ENCODE results near the gene CHD2. TPM values are rescaled to one million over a fixed set of nuclear protein-coding genes. Genes with fewer than 3 reads are reported as not detected.

Gene CHD2
- total RNA-seq, 2 donors from 2014 or later: 31.1 to 37.9 TPM

DNA sequence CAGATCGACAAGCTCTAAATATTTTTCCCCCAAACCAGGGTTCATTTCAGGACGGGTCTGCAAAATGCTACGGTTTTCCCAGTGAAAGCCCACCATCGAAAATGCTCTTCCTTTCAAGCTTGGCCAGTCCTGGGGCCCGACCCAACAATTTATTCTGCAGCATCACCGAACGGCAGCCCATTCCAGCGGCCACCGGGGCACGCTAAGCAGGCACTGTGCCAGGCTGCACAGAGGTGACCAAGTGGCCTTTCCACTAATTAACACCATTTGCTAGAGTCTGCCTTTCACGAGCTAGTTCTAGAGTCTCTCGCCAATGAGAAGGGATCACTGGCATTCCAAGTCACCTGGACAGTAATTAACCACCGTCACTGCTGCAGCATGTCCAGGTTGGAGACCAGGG is 174.5 kb downstream of the CHD2 start:
- no peak for DNase-seq (ENCODE audit: low spot score)
- H3K27ac ChIP-seq: no peak overlapping the region
- no peaks in the 10 kb centered on the region for H3K27me3 ChIP-seq
- no peaks in the 10 kb centered on the region for H3K36me3 ChIP-seq
- no peak overlapping the region for H3K4me3 ChIP-seq
- TF ChIP-seq, protein P1, sequence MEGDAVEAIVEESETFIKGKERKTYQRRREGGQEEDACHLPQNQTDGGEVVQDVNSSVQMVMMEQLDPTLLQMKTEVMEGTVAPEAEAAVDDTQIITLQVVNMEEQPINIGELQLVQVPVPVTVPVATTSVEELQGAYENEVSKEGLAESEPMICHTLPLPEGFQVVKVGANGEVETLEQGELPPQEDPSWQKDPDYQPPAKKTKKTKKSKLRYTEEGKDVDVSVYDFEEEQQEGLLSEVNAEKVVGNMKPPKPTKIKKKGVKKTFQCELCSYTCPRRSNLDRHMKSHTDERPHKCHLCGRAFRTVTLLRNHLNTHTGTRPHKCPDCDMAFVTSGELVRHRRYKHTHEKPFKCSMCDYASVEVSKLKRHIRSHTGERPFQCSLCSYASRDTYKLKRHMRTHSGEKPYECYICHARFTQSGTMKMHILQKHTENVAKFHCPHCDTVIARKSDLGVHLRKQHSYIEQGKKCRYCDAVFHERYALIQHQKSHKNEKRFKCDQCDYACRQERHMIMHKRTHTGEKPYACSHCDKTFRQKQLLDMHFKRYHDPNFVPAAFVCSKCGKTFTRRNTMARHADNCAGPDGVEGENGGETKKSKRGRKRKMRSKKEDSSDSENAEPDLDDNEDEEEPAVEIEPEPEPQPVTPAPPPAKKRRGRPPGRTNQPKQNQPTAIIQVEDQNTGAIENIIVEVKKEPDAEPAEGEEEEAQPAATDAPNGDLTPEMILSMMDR (IDR thresholded peaks at IDR 0.05): no peak
- H3K4me1 ChIP-seq: peaks cover 0 to 28% of the 10 kb centered on the region in 2 donors
- H3K9me3 ChIP-seq: no peaks in the 10 kb centered on the region

DNA sequence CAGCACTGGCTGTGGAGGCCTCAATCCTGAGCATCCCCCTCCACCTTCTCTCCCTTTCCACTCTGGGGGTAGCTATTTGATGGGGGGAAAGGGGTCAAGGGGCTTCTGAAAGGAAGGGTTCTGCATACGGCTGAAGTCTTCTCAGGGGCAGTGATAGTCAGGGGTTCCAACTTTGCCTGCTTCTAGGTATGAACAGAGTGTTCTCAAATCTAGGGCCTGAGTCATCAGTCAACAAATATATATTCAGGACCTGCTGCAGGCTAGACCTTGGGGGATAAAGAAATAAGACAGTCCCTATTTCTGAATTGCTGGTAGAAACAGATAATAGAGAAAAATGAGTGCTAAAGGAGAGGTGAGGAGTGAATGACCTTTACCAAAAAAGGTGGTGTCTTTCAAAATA is 176.1 kb downstream of the CHD2 start:
- no peaks in the 10 kb centered on the region for H3K27me3 ChIP-seq
- DNase-seq (ENCODE audit: low spot score): no peak
- H3K36me3 ChIP-seq: no peaks in the 10 kb centered on the region
- TF ChIP-seq, protein P1 (IDR thresholded peaks at IDR 0.05): no peak
- peaks cover 0 to 19% of the 10 kb centered on the region in 2 donors for H3K4me1 ChIP-seq
- no peak overlapping the region for H3K27ac ChIP-seq
- H3K4me3 ChIP-seq: no peak overlapping the region
- H3K9me3 ChIP-seq: no peaks in the 10 kb centered on the region

DNA sequence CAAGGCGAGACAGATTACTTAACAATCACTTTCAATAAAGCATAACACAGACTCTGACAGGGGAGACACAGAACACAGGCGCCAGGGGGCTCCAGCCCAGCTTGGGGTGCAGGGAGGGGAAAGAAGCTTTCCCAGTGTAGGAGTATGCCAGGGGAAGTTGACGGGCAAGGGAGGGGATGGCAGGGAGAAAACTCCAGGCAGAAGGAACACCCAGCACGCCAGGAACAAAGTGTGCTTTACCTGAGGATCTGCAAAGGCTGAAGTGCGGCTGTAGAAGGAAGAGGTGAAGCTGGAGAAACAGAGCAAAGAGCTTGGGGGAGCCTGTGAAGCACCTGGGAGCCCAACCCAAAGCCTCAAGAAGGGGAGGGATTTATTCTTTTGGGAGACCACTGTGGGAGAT is 176.8 kb downstream of the CHD2 start:
- H3K27me3 ChIP-seq: no peaks in the 10 kb centered on the region
- TF ChIP-seq, protein P1 (IDR thresholded peaks at IDR 0.05): no peak
- H3K36me3 ChIP-seq: no peaks in the 10 kb centered on the region
- no peaks in the 10 kb centered on the region for H3K9me3 ChIP-seq
- H3K27ac ChIP-seq: no peak overlapping the region
- H3K4me1 ChIP-seq: peaks cover 0 to 14% of the 10 kb centered on the region in 2 donors
- no peak overlapping the region for H3K4me3 ChIP-seq
- DNase-seq (ENCODE audit: low spot score): no peak

MicroRNA genes within 50 kb of the gene (microRNA counts, 767-probe panel; counts per million panel counts)
- 0 to 961 counts per million in 2 donors for microRNA hsa-miR-3175

Small RNA genes within 50 kb of the gene (microRNA-seq; reads per million reads assigned to microRNA genes)
- gene MIR3175 (ENCODE audit: borderline number of aligned reads in 2 of 2, borderline replicate concordance in 1 of 2): 0 reads per million in 2 donors

Other genes with a start within 250 kb of the CHD2 start
- gene FAM174B, start 244.5 kb upstream of the CHD2 start, total RNA-seq: 1 to 10 TPM; 6.2 to 7.1 TPM
- gene RGMA, start 188.9 kb downstream of the CHD2 start, total RNA-seq: 1 to 10 TPM; 7.2 to 9.9 TPM

All from right atrium auricular region (tissue), 2 donors.